Measurements from ENCODE around the gene OGA.

DNA sequence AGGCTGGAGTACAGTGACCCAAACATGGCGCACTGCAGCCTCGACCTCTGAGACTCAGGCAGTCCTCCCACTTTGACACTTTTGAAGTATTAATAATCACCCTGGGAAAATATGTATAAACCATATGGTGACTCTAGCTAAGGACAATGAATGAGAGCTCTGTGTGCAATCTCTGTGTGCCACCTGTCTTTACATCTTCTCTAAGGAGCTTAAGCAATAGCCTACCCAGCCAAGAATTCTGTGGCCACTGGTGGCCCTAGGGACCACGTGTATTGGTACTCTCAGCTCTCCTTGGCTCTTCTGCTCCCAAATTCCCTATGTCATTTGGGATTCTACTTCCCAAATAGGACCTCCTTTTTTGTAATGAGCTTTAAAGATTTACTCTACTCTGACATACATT is 66.0 kb downstream of the OGA start:
- TF ChIP-seq, protein P1, sequence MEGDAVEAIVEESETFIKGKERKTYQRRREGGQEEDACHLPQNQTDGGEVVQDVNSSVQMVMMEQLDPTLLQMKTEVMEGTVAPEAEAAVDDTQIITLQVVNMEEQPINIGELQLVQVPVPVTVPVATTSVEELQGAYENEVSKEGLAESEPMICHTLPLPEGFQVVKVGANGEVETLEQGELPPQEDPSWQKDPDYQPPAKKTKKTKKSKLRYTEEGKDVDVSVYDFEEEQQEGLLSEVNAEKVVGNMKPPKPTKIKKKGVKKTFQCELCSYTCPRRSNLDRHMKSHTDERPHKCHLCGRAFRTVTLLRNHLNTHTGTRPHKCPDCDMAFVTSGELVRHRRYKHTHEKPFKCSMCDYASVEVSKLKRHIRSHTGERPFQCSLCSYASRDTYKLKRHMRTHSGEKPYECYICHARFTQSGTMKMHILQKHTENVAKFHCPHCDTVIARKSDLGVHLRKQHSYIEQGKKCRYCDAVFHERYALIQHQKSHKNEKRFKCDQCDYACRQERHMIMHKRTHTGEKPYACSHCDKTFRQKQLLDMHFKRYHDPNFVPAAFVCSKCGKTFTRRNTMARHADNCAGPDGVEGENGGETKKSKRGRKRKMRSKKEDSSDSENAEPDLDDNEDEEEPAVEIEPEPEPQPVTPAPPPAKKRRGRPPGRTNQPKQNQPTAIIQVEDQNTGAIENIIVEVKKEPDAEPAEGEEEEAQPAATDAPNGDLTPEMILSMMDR (tag by site-specific recombination; IDR thresholded peaks at IDR 0.05), result no peak
- TF ChIP-seq, protein P2, sequence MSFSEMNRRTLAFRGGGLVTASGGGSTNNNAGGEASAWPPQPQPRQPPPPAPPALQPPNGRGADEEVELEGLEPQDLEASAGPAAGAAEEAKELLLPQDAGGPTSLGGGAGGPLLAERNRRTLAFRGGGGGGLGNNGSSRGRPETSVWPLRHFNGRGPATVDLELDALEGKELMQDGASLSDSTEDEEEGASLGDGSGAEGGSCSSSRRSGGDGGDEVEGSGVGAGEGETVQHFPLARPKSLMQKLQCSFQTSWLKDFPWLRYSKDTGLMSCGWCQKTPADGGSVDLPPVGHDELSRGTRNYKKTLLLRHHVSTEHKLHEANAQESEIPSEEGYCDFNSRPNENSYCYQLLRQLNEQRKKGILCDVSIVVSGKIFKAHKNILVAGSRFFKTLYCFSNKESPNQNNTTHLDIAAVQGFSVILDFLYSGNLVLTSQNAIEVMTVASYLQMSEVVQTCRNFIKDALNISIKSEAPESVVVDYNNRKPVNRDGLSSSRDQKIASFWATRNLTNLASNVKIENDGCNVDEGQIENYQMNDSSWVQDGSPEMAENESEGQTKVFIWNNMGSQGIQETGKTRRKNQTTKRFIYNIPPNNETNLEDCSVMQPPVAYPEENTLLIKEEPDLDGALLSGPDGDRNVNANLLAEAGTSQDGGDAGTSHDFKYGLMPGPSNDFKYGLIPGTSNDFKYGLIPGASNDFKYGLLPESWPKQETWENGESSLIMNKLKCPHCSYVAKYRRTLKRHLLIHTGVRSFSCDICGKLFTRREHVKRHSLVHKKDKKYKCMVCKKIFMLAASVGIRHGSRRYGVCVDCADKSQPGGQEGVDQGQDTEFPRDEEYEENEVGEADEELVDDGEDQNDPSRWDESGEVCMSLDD (tag by site-specific recombination; IDR thresholded peaks at IDR 0.05), result no peak
- no peak for TF ChIP-seq OSR2 (tag by site-specific recombination; IDR thresholded peaks at IDR 0.05)
- TF ChIP-seq ZBTB7A (tag by site-specific recombination; IDR thresholded peaks at IDR 0.05; ENCODE audit: low read depth), result no peak
- TF ChIP-seq ZNF473 (tag by site-specific recombination; IDR thresholded peaks at IDR 0.05), result no peak
- TF ChIP-seq ZNF560 (tag by site-specific recombination; IDR thresholded peaks at IDR 0.05; ENCODE audit: borderline replicate concordance), result no peak
- no peak for TF ChIP-seq ZNF501 (tag by site-specific recombination; IDR thresholded peaks at IDR 0.05)
- no peak for TF ChIP-seq REPIN1 (tag by site-specific recombination; IDR thresholded peaks at IDR 0.05; ENCODE audit: low read depth)
- no peak for TF ChIP-seq ZNF610 (tag by site-specific recombination; IDR thresholded peaks at IDR 0.05; ENCODE audit: borderline replicate concordance)
- no peak for TF ChIP-seq ZFP41 (tag by site-specific recombination; IDR thresholded peaks at IDR 0.05; ENCODE audit: borderline replicate concordance)
- no peak for TF ChIP-seq ZNF776 (tag by site-specific recombination; IDR thresholded peaks at IDR 0.05; ENCODE audit: borderline replicate concordance)
